ENCODE results near the gene AHRR.
"Not testable (repeated sequence)": the region's sequence is repeated elsewhere in the genome, so short reads cannot be mapped to it uniquely, and the experiment has no call there.

DNA sequence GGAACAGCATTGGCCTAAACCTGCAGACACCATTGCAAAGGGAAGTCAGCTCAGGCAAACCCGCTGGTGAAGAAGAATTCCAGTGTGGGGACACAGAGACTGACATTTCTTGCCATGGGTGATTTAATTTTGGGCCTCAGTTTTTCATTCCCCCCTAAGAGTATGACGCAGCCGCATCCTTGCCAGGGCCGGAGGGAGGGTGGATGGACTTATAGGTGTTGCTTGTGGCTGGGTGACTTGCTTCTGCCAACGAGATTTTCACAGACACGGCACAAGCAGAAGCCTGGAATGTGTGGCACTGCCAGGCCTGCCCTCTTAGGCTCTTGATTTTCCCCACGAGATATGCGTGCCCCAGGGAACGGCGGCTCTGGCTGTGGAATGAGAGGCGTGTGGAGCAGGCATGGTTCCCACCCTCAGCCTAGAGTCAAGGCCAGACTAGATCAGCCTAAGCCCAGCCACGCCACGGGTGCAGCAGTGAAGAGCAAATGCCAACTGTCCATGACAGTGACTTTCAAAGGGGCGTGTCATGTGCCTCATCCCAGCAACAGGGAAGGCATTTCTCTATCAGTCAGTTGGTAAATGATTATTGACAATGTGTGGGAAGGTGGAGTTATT is 42.4 kb upstream of the AHRR start:
- TF ChIP-seq, protein P1, sequence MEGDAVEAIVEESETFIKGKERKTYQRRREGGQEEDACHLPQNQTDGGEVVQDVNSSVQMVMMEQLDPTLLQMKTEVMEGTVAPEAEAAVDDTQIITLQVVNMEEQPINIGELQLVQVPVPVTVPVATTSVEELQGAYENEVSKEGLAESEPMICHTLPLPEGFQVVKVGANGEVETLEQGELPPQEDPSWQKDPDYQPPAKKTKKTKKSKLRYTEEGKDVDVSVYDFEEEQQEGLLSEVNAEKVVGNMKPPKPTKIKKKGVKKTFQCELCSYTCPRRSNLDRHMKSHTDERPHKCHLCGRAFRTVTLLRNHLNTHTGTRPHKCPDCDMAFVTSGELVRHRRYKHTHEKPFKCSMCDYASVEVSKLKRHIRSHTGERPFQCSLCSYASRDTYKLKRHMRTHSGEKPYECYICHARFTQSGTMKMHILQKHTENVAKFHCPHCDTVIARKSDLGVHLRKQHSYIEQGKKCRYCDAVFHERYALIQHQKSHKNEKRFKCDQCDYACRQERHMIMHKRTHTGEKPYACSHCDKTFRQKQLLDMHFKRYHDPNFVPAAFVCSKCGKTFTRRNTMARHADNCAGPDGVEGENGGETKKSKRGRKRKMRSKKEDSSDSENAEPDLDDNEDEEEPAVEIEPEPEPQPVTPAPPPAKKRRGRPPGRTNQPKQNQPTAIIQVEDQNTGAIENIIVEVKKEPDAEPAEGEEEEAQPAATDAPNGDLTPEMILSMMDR (IDR thresholded peaks at IDR 0.05) = not testable (repeated sequence)
- not testable (repeated sequence) for TF ChIP-seq POLR2A (IDR thresholded peaks at IDR 0.05)
